GM19239 (cell line): ENCODE measurements around the gene PSEN1.
A peak's percentile ranks its signal among the peaks of the same experiment; 100 is the strongest.

ENCODE experiments used
- DNase-seq: peaks from one replicate; pipeline ENCODE4 v3.0.0; 2011; ENCODE audit warnings: low spot score; ENCODE audit not compliant: insufficient read length
- FAIRE-seq: peaks from 2 replicates; lab custom pipeline; 2011; peaks lifted over from hg19 to GRCh38; lab: Jason Lieb, UNC

PSEN1 gene

DNA sequence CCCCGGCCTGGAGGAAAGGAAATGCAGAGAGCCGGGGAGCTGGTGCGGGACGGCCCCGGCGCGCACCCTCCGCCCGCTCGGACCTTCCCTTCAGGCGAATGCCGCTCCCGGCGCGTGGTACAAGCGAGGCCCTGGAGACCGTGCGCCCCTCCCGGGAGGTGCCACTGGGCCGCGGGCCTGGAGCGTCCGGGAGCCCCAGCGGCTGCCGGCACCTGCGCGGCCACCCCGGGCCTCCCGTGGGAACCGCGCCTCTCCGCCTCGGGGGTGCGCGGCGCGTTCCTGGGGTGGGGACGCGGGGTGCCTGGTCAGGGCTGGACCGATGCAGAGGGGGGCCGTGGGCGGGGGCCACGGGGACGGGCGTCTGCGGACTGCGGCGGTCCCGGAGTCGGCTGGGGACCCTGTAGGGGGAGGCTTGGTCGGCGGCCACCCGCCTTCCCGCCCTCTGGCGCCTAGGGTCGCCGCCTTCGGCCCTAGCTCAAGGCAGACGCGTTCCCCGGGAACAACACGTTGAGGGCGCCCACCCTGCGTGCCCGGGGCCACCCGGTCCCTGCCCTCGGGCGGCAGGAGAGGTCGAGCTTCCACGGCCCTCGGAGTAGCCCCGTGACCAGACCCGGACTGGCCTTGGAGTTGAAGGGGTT lies 101.6 kb downstream of the PSEN1 start:
- no peak for FAIRE-seq
- no peak for DNase-seq

GRCh38 chr14:73238424-73238852 lies 102.1 kb downstream of the PSEN1 start:
- FAIRE-seq (no peak), DNase-seq (no peak)

DNA sequence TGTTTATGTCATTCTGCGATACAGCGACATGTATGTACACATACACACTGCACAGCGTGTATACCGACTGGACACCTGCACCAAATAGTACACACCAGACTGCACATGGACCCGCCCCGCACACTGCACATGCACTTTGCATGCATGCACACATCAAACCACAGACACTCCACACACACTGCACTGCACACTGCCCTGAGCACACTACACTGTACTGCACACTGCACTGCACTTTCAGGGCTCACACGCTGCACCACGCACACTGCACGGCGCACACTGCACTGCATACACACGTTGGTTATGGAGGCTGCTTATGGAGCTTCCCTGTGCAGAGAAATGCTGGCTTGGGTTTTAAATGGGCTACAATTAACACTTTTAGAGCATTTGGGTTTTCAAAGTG lies 102.6 kb downstream of the PSEN1 start:
- no peak for FAIRE-seq
- DNase-seq: no peak

- FAIRE-seq (no peak), DNase-seq (no peak)
These were observed 103.3 kb downstream of the PSEN1 start for GRCh38 chr14:73239393-73240241.

DNA sequence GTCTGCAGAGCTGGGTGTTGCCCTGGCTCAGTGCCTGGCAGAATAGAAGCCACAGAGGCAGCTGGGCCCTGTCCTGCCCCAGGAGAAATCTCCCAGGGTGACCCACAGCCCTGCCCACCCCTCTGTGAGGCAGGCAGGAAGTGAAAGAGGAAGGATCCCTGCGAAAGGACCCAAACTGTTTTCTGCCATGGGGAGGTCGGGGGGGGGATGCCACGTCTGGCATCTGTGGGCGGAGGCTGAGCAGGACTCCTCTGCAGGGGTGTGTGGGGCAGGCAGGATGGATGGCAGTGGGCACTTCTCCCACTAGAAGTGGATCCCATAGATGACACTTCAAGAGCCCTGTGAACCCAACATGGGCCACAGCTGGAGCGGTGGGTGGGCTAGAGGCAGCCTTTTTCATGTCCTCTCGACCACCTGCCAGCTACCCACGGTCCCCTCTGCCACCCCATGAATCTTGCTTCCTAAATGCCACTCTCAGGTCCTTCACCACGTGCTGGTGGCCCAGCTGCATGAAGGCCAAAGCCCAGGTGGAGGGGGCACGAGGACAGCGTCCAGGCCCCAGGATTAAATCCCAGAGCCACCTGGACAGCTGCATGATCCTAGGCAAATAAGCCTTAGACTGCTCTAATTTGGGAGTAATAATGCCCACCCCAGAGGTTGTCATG lies 104.6 kb downstream of the PSEN1 start:
- peak; percentile 47 for FAIRE-seq
- no peak for DNase-seq

DNA sequence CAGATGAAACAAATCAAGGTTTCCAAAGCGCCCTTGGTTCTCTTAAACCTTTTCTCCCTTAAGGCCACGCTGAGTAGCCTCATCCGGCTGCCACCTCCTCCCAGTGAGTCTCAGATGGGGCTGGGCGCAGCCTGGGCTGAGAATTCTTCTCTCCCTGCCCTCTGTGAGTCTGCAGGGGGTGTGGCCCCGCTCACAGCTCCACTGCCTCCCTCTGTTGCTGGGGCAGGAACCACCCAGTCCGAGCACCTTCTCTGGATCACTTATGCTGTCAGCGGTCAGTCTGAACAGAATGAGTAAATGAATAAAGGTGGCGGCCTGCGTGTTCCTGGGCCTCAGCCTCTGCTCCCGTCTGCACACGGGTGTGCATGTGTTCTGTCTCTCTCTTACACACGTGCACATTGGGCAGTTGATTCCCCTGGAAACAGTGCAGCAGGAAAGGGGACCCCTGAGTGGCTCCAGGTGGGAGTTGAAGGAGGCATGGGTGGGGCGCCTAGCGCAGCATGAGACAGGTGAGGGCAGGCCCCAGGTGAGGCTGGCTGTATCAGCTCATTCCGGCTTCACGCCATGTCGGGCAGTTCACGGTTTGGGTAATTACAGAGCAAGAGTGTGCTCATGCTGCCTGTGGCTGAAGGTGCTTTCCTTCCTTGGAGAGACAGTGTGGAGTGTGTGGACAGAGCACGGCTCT lies 105.3 kb downstream of the PSEN1 start:
- FAIRE-seq (no peak), DNase-seq (no peak)

DNA sequence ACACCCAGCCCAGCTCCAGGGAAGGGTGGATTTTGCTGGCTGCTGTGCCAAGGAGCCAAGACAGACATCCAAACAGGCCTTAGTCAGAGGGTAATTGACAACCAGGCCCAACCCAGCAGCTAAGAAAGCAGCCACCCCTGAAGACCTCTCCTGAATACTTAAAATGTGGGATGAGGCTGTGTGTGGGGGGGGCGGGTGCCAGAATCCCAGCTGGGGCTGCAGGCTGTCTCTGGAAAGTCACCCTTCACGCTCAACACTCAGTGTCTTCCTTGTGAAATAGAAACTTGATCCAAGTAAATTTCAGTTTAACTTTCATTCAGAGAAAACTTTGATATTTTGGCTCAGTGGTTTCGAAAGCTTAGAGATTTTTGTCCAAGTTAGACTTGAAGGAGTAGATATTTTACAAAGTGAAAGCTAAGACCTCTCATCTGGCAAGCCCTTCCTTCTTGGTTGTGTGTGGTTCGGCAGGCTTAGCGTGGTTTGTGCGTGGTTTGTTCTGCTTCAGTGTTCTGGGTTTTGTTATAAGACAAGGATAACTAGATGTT lies 106.1 kb downstream of the PSEN1 start:
- FAIRE-seq (peak; percentile 88), DNase-seq (no peak)

GRCh38 chr14:73243341-73243740 lies 107.0 kb downstream of the PSEN1 start:
- DNase-seq (no peak), FAIRE-seq (peak; percentile 14)

DNA sequence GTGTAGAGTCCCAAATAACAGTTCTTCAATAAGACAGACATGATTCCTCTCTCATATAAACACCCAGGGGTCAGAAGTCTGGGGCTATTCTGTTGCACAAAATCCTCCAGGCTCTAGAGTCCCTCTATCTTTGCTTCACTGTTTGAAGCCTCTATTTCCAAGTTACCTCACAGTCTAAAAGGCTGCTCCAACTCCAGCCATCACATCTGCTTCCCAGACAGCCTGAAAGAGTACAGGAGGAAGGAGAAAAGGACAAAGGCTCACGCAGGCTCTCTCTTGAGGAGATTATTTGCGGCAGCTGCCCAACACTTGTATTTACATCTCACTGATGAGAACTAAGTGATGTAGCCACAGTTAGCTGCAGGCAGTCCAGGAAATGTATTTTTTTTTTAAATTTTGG lies 107.4 kb downstream of the PSEN1 start:
- FAIRE-seq: no peak

GRCh38 chr14:73244541-73245290 lies 108.4 kb downstream of the PSEN1 start:
- FAIRE-seq (no peak), DNase-seq (no peak)

More for the DNA sequence above, 107.4 kb downstream of the PSEN1 start:
- DNase-seq: no peak

GRCh38 chr14:73245480-73246325 lies 109.4 kb downstream of the PSEN1 start:
- DNase-seq (peak; percentile 40), FAIRE-seq (no peak)

GRCh38 chr14:73246387-73247150 lies 110.3 kb downstream of the PSEN1 start:
- FAIRE-seq: peak; percentile 67

DNA sequence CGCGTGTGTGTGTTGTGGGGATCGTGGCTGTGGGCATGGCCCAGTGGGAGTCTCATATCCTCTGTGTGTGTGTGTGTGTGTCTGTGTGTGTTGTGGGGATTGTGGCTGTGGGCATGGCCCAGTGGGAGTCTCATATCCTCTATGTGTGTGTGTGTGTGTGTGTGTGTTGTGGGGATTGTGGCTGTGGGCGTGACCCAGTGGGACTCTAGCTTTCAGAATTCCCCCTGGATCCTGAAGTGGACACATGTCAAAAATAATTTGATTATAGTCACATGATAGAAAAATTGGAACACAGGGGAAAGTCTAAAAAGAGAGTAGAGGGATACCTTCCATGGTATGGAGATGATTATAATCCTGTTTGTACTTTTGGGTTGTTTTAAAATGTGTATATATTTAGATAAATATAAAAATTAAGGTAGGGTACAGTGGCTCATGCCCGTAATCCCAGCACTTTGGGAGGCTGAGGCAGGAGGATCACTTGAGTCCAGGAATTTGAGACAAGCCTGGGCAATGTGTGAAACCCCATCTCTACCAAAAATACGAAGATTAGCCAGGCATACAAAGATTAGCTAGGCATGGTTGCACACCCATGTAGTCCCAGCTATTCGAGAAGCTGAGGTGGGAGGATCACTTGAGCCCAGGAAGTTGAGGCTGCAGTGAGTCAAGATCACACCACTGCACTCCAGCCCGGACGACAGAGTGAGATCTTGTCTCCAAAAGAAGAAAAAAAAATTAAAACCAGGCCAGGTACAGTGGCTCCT lies 112.0 kb downstream of the PSEN1 start:
- DNase-seq (no peak), FAIRE-seq (peak; percentile 76)

More at GRCh38 chr14:73246387-73247150, 110.3 kb downstream of the PSEN1 start:
- DNase-seq: no peak

DNA sequence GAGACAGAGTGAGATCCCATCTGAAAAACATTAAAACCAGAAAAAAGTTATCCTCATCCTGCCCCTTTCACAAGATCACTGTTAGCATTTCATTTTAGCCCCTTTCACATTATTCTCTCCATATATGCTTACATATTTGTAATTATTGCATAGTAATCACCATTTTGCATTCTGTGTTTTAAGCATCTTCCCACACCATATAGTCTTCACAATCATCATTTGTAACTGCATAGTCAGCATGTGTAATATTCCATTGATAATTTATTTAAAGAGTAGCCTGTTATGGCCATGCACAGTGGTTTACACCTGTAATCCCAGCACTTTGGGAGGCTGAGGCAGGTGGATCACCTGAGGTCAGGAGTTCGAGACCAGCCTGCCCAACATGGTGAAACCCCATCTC lies 112.8 kb downstream of the PSEN1 start:
- FAIRE-seq: no peak
- DNase-seq: no peak

DNA sequence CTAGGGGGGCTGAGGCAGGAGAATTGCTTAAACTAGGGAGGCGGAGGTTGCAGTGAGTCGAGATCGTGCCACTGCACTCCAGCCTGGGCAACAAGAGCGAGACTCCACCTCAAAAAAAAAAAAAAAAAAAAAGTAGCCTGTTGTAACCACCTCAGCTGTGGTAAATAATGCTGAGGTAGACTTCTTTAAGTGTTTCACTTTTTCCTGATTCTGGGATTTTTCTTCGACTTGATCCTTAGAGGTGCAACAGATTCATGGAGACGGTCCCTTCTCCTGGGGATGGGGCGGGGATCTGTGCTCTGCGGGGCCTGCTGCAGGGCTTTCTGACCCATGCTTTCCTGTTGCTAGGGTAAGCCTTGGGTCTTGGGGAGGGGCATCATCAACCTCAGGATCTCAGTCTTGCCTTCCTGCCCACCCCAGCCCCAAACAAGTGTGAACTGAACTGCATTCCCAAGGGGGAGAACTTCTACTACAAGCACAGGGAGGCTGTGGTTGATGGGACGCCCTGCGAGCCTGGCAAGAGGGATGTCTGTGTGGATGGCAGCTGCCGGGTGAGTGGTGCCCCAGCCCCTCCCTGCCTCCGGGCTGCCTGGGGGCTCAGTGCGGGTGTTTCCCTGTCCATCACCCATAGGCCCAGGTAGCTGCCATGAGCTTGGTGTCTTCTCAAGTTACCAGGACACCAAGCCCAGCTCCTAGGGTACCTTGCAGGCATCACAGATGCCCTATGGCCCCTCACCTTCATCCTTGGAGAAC lies 113.4 kb downstream of the PSEN1 start:
- no peak for FAIRE-seq
- no peak for DNase-seq

DNA sequence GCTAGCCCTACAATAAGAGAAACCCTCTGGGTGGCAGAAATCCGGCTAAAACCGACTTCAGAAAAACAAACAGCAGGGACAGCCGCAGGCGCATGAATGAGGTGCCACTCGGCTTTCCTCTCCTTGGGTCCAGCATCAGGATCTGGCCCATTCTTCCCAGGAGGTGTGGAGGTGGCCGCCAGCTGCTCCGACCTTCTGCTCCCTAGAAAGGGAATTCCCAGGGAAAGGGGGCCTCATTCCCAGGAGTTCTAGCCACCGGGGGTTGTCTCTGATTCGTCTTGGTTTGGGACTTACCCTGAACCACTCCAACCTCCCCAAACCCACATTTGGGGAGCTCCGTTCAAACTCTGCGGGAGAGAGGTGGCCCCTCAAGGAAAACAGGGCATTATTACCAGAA lies 114.0 kb downstream of the PSEN1 start:
- DNase-seq (no peak), FAIRE-seq (no peak)
